Neural cell (in vitro differentiated cells): Measurements from ENCODE around the gene UNC93B1. TPM values are rescaled to one million over a fixed set of nuclear protein-coding genes. Genes with fewer than 3 reads are reported as not detected.

Experiments
- H2AFZ ChIP-seq: fragments of 200-600, 300-800 bp; sonication (generic), shearing (Covaris generic); 2 replicates; pipeline ENCODE4 v1.6.0; 2014; ENCODE audit warnings: low read depth, mild to moderate bottlenecking, antibody characterized with exemption, low read length, moderate library complexity
- H3F3A ChIP-seq: fragments of 200-600 bp; shearing (Covaris generic); 2 replicates; pipeline ENCODE4 v1.6.1; 2016; ENCODE audit warnings: mild to moderate bottlenecking, moderate library complexity, mixed read lengths, antibody characterized with exemption, low read length; ENCODE audit not compliant: insufficient read depth, poor library complexity, severe bottlenecking
- H3K27ac ChIP-seq: fragments of 200-600, 300-800 bp; sonication (generic), shearing (Covaris generic); 2 replicates; pipeline ENCODE4 v1.5.1; 2014; ENCODE audit warnings: mild to moderate bottlenecking, low read length, moderate library complexity
- H3K27me3 ChIP-seq: fragments of 300-800, 200-600 bp; sonication (generic), shearing (Covaris generic); 2 replicates; pipeline ENCODE4 v1.6.0; 2014; ENCODE audit warnings: mild to moderate bottlenecking, low read depth, low read length, moderate library complexity; ENCODE audit not compliant: insufficient read depth
- H3K36me3 ChIP-seq: fragments of 300-800, 200-600 bp; sonication (generic), shearing (Covaris generic); 2 replicates; pipeline ENCODE4 v1.5.1; 2014; ENCODE audit warnings: mild to moderate bottlenecking, antibody characterized with exemption, low read length, moderate library complexity; ENCODE audit not compliant: insufficient read depth
- H3K4me2 ChIP-seq: fragments of 300-800, 200-600 bp; sonication (generic), shearing (Covaris generic); 2 replicates; pipeline ENCODE4 v1.6.0; 2014; ENCODE audit warnings: mild to moderate bottlenecking, low read length
- H3K4me3 ChIP-seq: fragments of 300-800, 200-600 bp; sonication (generic), shearing (Covaris generic); 2 replicates; pipeline ENCODE4 v1.5.1; 2014; ENCODE audit warnings: mild to moderate bottlenecking, low read length, moderate library complexity
- H3K79me2 ChIP-seq: fragments of 200-600 bp; shearing (Covaris generic); replicated peaks from 2 replicates; pipeline ENCODE4 v1.6.0; 2014; ENCODE audit warnings: mild to moderate bottlenecking, low read length, moderate library complexity; ENCODE audit not compliant: insufficient read depth
- H3K9ac ChIP-seq: fragments of 300-800, 200-600 bp; sonication (generic), shearing (Covaris generic); 2 replicates; pipeline ENCODE4 v1.6.1; 2016; ENCODE audit warnings: mild to moderate bottlenecking, low read length, mixed read lengths
- H3K9me2 ChIP-seq: fragments of 200-600 bp; shearing (Covaris generic); 2 replicates; pipeline ENCODE4 v1.6.1; 2016; ENCODE audit warnings: mild to moderate bottlenecking, low read length, mixed read lengths; ENCODE audit not compliant: insufficient read depth
- H3K9me3 ChIP-seq: fragments of 200-600, 300-800 bp; sonication (generic), shearing (Covaris generic); 2 replicates; pipeline ENCODE4 v1.6.1; 2016; ENCODE audit warnings: mild to moderate bottlenecking, mixed run types, low read length, moderate library complexity, mixed read lengths
- H4K20me1 ChIP-seq: fragments of 200-600 bp; shearing (Covaris generic); 2 replicates; pipeline ENCODE4 v1.6.1; 2016; ENCODE audit warnings: mild to moderate bottlenecking, mixed run types; ENCODE audit not compliant: insufficient read depth
- EP300 ChIP-seq: fragments of 450-650 bp; conservative IDR thresholded peaks from 2 replicates; pipeline ENCODE4 v1.6.1; 2014; ENCODE audit warnings: antibody characterized with exemption, mild to moderate bottlenecking, moderate library complexity; ENCODE audit not compliant: poor library complexity, severe bottlenecking
- EZH2 ChIP-seq: fragments of 200-600, 300-800 bp; shearing (Covaris generic), sonication (generic); IDR thresholded peaks from 2 replicates; pipeline ENCODE4 v1.6.1; 2014; ENCODE audit warnings: antibody characterized with exemption, low read length, borderline replicate concordance, mild to moderate bottlenecking; ENCODE audit not compliant: insufficient read depth, poor library complexity, severe bottlenecking
- MXI1 ChIP-seq: fragments of 450-650 bp; conservative IDR thresholded peaks from 2 replicates; pipeline ENCODE4 v1.6.1; 2014; ENCODE audit warnings: antibody characterized with exemption, mild to moderate bottlenecking; ENCODE audit not compliant: poor library complexity, severe bottlenecking
- POLR2AphosphoS5 ChIP-seq: IDR thresholded peaks from 2 replicates; pipeline ENCODE4 v1.6.1; 2012
- RAD21 ChIP-seq: fragments of 450-650 bp; conservative IDR thresholded peaks from 2 replicates; pipeline ENCODE4 v1.6.1; 2014; ENCODE audit warnings: antibody characterized with exemption, mild to moderate bottlenecking, moderate library complexity
- SMC3 ChIP-seq: fragments of 450-650 bp; conservative IDR thresholded peaks from 2 replicates; pipeline ENCODE4 v1.6.1; 2014; ENCODE audit warnings: antibody characterized with exemption, mild to moderate bottlenecking, moderate library complexity; ENCODE audit not compliant: poor library complexity
- TAF1 ChIP-seq: IDR thresholded peaks from 2 replicates; pipeline ENCODE4 v1.6.1; 2012; ENCODE audit warnings: low read depth
- polyA plus RNA-seq: library from polyadenylated mRNA; depleted of rRNA; stranded (reverse); fragments of >200 nt; gene quantifications from 2 replicates; pipeline ENCODE4 v1.2.3, GENCODE V29; 2014
- TF ChIP-seq, protein P1 (sequence below): fragments of 450-650 bp; IDR thresholded peaks from 2 replicates; pipeline ENCODE4 v1.5.1; 2014; ENCODE audit warnings: antibody characterized with exemption, mild to moderate bottlenecking, moderate library complexity; ENCODE audit not compliant: poor library complexity, severe bottlenecking
- TF ChIP-seq, protein P2 (sequence below): IDR thresholded peaks from 2 replicates; pipeline ENCODE4 v1.6.1; 2012; ENCODE audit warnings: borderline replicate concordance

The UNC93B1 gene
- polyA plus RNA-seq, 1 donor from 2014 or later: 0.19 TPM

DNA sequence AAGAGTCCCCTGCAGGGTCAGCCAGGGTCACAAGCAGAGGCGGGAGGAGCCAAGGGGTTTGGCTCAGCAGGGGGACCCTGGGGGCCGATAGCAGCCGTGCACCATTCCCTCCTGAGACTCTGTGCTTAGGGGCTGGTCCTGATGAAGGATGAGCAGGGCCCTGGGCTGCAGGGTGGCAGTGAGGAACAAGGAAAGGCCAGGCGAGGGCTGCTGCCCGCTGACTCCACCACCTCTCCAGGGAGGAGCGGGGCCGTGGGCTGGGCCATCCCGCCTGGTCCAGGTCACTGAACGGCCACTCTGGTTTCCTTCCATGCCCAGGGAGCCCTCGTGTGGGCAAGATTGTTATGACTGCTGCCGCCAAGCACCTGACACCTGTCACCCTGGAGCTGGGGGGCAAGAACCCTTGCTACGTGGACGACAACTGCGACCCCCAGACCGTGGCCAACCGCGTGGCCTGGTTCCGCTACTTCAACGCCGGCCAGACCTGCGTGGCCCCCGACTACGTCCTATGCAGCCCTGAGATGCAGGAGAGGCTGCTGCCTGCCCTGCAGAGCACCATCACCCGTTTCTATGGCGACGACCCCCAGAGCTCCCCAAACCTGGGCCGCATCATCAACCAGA lies 17.4 kb upstream of the UNC93B1 start:
- Histone ChIP-seq H2AFZ (no peak overlapping the region), H3K9me3 (peaks cover 5% of the 10 kb centered on the region), H3K36me3 (no peaks in the 10 kb centered on the region), H4K20me1 (no peaks in the 10 kb centered on the region), H3K27ac (no peak overlapping the region), H3F3A (no peaks in the 10 kb centered on the region), H3K79me2 (no peaks in the 10 kb centered on the region), H3K4me2 (no peak overlapping the region), H3K9ac (no peak overlapping the region), H3K4me3 (no peak overlapping the region), H3K9me2 (no peaks in the 10 kb centered on the region), H3K27me3 (no peaks in the 10 kb centered on the region)
- TF ChIP-seq RAD21: no peak
- TF ChIP-seq TAF1: no peak
- TF ChIP-seq SMC3: no peak
- no peak for TF ChIP-seq EZH2
- TF ChIP-seq, protein P1, sequence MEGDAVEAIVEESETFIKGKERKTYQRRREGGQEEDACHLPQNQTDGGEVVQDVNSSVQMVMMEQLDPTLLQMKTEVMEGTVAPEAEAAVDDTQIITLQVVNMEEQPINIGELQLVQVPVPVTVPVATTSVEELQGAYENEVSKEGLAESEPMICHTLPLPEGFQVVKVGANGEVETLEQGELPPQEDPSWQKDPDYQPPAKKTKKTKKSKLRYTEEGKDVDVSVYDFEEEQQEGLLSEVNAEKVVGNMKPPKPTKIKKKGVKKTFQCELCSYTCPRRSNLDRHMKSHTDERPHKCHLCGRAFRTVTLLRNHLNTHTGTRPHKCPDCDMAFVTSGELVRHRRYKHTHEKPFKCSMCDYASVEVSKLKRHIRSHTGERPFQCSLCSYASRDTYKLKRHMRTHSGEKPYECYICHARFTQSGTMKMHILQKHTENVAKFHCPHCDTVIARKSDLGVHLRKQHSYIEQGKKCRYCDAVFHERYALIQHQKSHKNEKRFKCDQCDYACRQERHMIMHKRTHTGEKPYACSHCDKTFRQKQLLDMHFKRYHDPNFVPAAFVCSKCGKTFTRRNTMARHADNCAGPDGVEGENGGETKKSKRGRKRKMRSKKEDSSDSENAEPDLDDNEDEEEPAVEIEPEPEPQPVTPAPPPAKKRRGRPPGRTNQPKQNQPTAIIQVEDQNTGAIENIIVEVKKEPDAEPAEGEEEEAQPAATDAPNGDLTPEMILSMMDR: no peak
- no peak for TF ChIP-seq POLR2AphosphoS5
- TF ChIP-seq, protein P2, sequence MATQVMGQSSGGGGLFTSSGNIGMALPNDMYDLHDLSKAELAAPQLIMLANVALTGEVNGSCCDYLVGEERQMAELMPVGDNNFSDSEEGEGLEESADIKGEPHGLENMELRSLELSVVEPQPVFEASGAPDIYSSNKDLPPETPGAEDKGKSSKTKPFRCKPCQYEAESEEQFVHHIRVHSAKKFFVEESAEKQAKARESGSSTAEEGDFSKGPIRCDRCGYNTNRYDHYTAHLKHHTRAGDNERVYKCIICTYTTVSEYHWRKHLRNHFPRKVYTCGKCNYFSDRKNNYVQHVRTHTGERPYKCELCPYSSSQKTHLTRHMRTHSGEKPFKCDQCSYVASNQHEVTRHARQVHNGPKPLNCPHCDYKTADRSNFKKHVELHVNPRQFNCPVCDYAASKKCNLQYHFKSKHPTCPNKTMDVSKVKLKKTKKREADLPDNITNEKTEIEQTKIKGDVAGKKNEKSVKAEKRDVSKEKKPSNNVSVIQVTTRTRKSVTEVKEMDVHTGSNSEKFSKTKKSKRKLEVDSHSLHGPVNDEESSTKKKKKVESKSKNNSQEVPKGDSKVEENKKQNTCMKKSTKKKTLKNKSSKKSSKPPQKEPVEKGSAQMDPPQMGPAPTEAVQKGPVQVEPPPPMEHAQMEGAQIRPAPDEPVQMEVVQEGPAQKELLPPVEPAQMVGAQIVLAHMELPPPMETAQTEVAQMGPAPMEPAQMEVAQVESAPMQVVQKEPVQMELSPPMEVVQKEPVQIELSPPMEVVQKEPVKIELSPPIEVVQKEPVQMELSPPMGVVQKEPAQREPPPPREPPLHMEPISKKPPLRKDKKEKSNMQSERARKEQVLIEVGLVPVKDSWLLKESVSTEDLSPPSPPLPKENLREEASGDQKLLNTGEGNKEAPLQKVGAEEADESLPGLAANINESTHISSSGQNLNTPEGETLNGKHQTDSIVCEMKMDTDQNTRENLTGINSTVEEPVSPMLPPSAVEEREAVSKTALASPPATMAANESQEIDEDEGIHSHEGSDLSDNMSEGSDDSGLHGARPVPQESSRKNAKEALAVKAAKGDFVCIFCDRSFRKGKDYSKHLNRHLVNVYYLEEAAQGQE: no peak
- TF ChIP-seq MXI1: no peak
- TF ChIP-seq EP300: no peak

GRCh38 chr11:68020575-68020974 lies 16.7 kb upstream of the UNC93B1 start:
- Histone ChIP-seq H3K9ac (no peak overlapping the region), H3K79me2 (no peaks in the 10 kb centered on the region), H3K27ac (no peak overlapping the region), H3K4me3 (no peak overlapping the region), H3K9me2 (no peaks in the 10 kb centered on the region), H3K9me3 (peaks cover 5% of the 10 kb centered on the region), H3K36me3 (no peaks in the 10 kb centered on the region), H3K27me3 (no peaks in the 10 kb centered on the region), H4K20me1 (no peaks in the 10 kb centered on the region), H3K4me2 (no peak overlapping the region), H3F3A (no peaks in the 10 kb centered on the region), H2AFZ (no peak overlapping the region)
- TF ChIP-seq POLR2AphosphoS5 (no peak), SMC3 (no peak), RAD21 (no peak)
- TF ChIP-seq, protein P1: no peak
